ENCODE measurements around the gene FBRSL1.

FBRSL1 gene

GRCh38 chr12:132500142-132500855 is 10.3 kb downstream of the FBRSL1 start:
- DNase-seq: no peak

GRCh38 chr12:132500856-132501180 is 10.9 kb downstream of the FBRSL1 start:
- no peak for DNase-seq

GRCh38 chr12:132501204-132501940 is 11.4 kb downstream of the FBRSL1 start:
- DNase-seq: no peak

GRCh38 chr12:132502149-132502881 is 12.4 kb downstream of the FBRSL1 start:
- DNase-seq: no peak

- no peak for DNase-seq
These were observed 12.9 kb downstream of the FBRSL1 start for GRCh38 chr12:132502882-132503193.

- DNase-seq: no peak
These were observed 13.8 kb downstream of the FBRSL1 start for GRCh38 chr12:132503618-132504204.

- DNase-seq: no peak
These were observed 15.3 kb downstream of the FBRSL1 start for GRCh38 chr12:132505105-132505851.

GRCh38 chr12:132505852-132506219 is 15.9 kb downstream of the FBRSL1 start:
- DNase-seq: no peak

- DNase-seq: no peak
These were observed 16.6 kb downstream of the FBRSL1 start for GRCh38 chr12:132506328-132507160.

- DNase-seq: no peak
These were observed 17.2 kb downstream of the FBRSL1 start for GRCh38 chr12:132507161-132507538.

- DNase-seq: no peak
These were observed 17.9 kb downstream of the FBRSL1 start for GRCh38 chr12:132507656-132508490.

- DNase-seq: no peak
These were observed 18.5 kb downstream of the FBRSL1 start for GRCh38 chr12:132508491-132508740.

- no peak for DNase-seq
These were observed 19.1 kb downstream of the FBRSL1 start for GRCh38 chr12:132508860-132509732.

- no peak for DNase-seq
These were observed 20.3 kb downstream of the FBRSL1 start for GRCh38 chr12:132510111-132510724.

GRCh38 chr12:132510746-132511477 is 21.0 kb downstream of the FBRSL1 start:
- DNase-seq: no peak

- DNase-seq: no peak
These were observed 21.7 kb downstream of the FBRSL1 start for GRCh38 chr12:132511516-132512196.

GRCh38 chr12:132512197-132513069 is 22.5 kb downstream of the FBRSL1 start:
- no peak for DNase-seq

- DNase-seq: no peak
These were observed 23.1 kb downstream of the FBRSL1 start for GRCh38 chr12:132513070-132513398.
